HepG2 (cell line): ENCODE measurements around the gene KATNAL1. TPM values are rescaled to one million over a fixed set of nuclear protein-coding genes. Genes with fewer than 3 reads are reported as not detected.

ENCODE experiments used
- ATM ChIP-seq: fragments of 450-650 bp; IDR thresholded peaks from 2 replicates; pipeline ENCODE4 v1.7.1; 2017; ENCODE audit warnings: mild to moderate bottlenecking, borderline replicate concordance
- CAMTA2 ChIP-seq: sonication (generic); formaldehyde crosslinking; IDR thresholded peaks from 2 replicates; pipeline ENCODE4 v1.4.0; 2020; ENCODE audit warnings: mild to moderate bottlenecking, missing genetic modification reagents, borderline replicate concordance
- CHD2 ChIP-seq: IDR thresholded peaks from 2 replicates; pipeline ENCODE4 v1.6.1; 2011; ENCODE audit warnings: low read depth, low read length, improper control_type of control experiment
- FOXK1 ChIP-seq: sonication (generic); formaldehyde crosslinking; IDR thresholded peaks from 2 replicates; pipeline ENCODE4 v1.4.0; 2020; ENCODE audit warnings: low read depth, missing genetic modification reagents, borderline replicate concordance
- HES4 ChIP-seq: sonication (generic); formaldehyde crosslinking; IDR thresholded peaks from 2 replicates; pipeline ENCODE4 v1.9.0; 2021; ENCODE audit warnings: mild to moderate bottlenecking, missing genetic modification reagents, borderline replicate concordance
- PITX1 ChIP-seq: sonication (generic); formaldehyde crosslinking; IDR thresholded peaks from 2 replicates; pipeline ENCODE4 v1.5.1; 2020; ENCODE audit warnings: mild to moderate bottlenecking, missing genetic modification reagents
- SMAD3 ChIP-seq: sonication (generic); formaldehyde crosslinking; IDR thresholded peaks from 2 replicates; pipeline ENCODE4 v1.4.0; 2020; ENCODE audit warnings: missing genetic modification reagents
- SOX13 ChIP-seq, 3 experiments: fragments of 450-650 bp in 1 of 3; sonication (generic) in 1 of 3; formaldehyde crosslinking in 1 of 3; IDR thresholded peaks in 2 of 3; conservative IDR thresholded peaks in 1 of 3; 2 replicates each; pipeline versions ENCODE4 v1.5.0 to v1.6.1; 2016 to 2020; ENCODE audit warnings: antibody characterized with exemption in 1 of 3, mild to moderate bottlenecking in 1 of 3, missing compliant biosample characterization in 1 of 3, missing genetic modification reagents in 1 of 3, moderate library complexity in 1 of 3
- SRSF4 ChIP-seq: fragments of 200-400 bp; formaldehyde crosslinking; IDR thresholded peaks from one replicate; pipeline ENCODE4 v1.6.1; 2018; ENCODE audit warnings: mild to moderate bottlenecking, low read depth, low read length, moderate library complexity; ENCODE audit not compliant: poor library complexity, severe bottlenecking
- ZNF136 ChIP-seq: sonication (generic); formaldehyde crosslinking; IDR thresholded peaks from 2 replicates; pipeline ENCODE4 v1.8.1; 2022; ENCODE audit warnings: low read depth, mild to moderate bottlenecking, moderate library complexity, missing genetic modification reagents
- ZNF317 ChIP-seq: sonication (generic); formaldehyde crosslinking; IDR thresholded peaks from 2 replicates; pipeline ENCODE4 v1.5.0; 2020; ENCODE audit warnings: mild to moderate bottlenecking, missing genetic modification reagents
- ZNF468 ChIP-seq: sonication (generic); formaldehyde crosslinking; IDR thresholded peaks from 2 replicates; pipeline ENCODE4 v1.8.0; 2022; ENCODE audit warnings: mild to moderate bottlenecking, moderate library complexity, missing genetic modification reagents
- ZNF605 ChIP-seq: sonication (generic); formaldehyde crosslinking; IDR thresholded peaks from 2 replicates; pipeline ENCODE4 v1.8.0; 2022; ENCODE audit warnings: mild to moderate bottlenecking, missing genetic modification reagents
- ZNF850 ChIP-seq: sonication (generic); formaldehyde crosslinking; conservative IDR thresholded peaks from 2 replicates; pipeline ENCODE4 v1.9.0; 2021; ENCODE audit warnings: mild to moderate bottlenecking, missing genetic modification reagents
- ZSCAN29 ChIP-seq: sonication (generic); formaldehyde crosslinking; conservative IDR thresholded peaks from 2 replicates; pipeline ENCODE4 v1.4.0; 2020; ENCODE audit warnings: mild to moderate bottlenecking, missing genetic modification reagents
- polyA plus RNA-seq, 8 experiments: library from polyadenylated mRNA; depleted of rRNA in 3 of 8; stranded (reverse) in 7 of 8; unstranded in 1 of 8; fragments of >200 nt; fragmentation: Illumina TruSeq in 4 of 8; extraction: Trizol in 4 of 8; gene quantifications; 2 replicates each; pipeline versions ENCODE4 v1.2.1 to v1.2.3, GENCODE V29; 2011 to 2016; ENCODE audit warnings: low read depth in 4 of 8, missing spikeins in 1 of 8, mixed read lengths in 1 of 8; ENCODE audit not compliant: insufficient read depth in 1 of 8
- total RNA-seq, 5 experiments: library from RNA; depleted of rRNA; stranded (reverse); fragments of >200 nt; fragmentation: Illumina TruSeq; extraction: Trizol; gene quantifications; 2 replicates each; pipeline ENCODE4 v1.2.3, GENCODE V29; 2016; ENCODE audit warnings: low read depth in 1 of 5
- TF ChIP-seq, protein P1 (sequence below): IDR thresholded peaks from 2 replicates; pipeline ENCODE4 v1.6.1; 2016; ENCODE audit warnings: mild to moderate bottlenecking
- TF ChIP-seq, protein P2 (sequence below): sonication (generic); formaldehyde crosslinking; IDR thresholded peaks from 2 replicates; pipeline ENCODE4 v1.5.1; 2020; ENCODE audit warnings: mild to moderate bottlenecking, missing genetic modification reagents, borderline replicate concordance
- TF ChIP-seq, protein P3 (sequence below): sonication (generic); formaldehyde crosslinking; IDR thresholded peaks from 2 replicates; pipeline ENCODE4 v1.4.0; 2020; ENCODE audit warnings: missing genetic modification reagents
- TF ChIP-seq, protein P4 (sequence below): sonication (generic); formaldehyde crosslinking; conservative IDR thresholded peaks from 2 replicates; pipeline ENCODE4 v1.4.0; 2020; ENCODE audit warnings: missing genetic modification reagents

Gene KATNAL1
- total and polyA plus RNA-seq, 2 of the 13 experiments (the other 11 are each of a cell fraction or from before 2014, with no cell fraction given): 3.2 to 11.8 TPM

- peak; percentile 41; the same call in 1 of the 2 replicates for TF ChIP-seq PITX1 (CRISPR knock-in tag)
- TF ChIP-seq ZNF605: 0 out of 2 replicates have a peak, but pooled peaks have one; percentile 54
- TF ChIP-seq ZSCAN29 (CRISPR knock-in tag): 0 out of 2 replicates have a peak, but pooled peaks have one; percentile 64
- no peak for TF ChIP-seq CAMTA2 (CRISPR knock-in tag)
- TF ChIP-seq, protein P1, sequence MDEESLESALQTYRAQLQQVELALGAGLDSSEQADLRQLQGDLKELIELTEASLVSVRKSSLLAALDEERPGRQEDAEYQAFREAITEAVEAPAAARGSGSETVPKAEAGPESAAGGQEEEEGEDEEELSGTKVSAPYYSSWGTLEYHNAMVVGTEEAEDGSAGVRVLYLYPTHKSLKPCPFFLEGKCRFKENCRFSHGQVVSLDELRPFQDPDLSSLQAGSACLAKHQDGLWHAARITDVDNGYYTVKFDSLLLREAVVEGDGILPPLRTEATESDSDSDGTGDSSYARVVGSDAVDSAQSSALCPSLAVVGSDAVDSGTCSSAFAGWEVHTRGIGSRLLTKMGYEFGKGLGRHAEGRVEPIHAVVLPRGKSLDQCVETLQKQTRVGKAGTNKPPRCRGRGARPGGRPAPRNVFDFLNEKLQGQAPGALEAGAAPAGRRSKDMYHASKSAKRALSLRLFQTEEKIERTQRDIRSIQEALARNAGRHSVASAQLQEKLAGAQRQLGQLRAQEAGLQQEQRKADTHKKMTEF (CRISPR knock-in tag): peak; percentile 71; the same call in 1 of the 2 replicates
- no peak for TF ChIP-seq ATM
- TF ChIP-seq HES4: no peak
- no peak for TF ChIP-seq CHD2
- TF ChIP-seq ZNF136 (CRISPR knock-in tag): no peak
- TF ChIP-seq ZNF317: 0 out of 2 replicates have a peak, but pooled peaks have one; percentile 42
- peak; percentile 88; the same call in 1 of the 2 replicates for TF ChIP-seq SMAD3
- TF ChIP-seq SOX13 (IDR thresholded peaks at IDR 0.05): no peak
- TF ChIP-seq SOX13 (CRISPR knock-in tag; conservative IDR thresholded peaks at IDR 0.05 in 1 of 2, IDR thresholded peaks at IDR 0.05 in 1 of 2): peak in 1 of 2 experiments; percentile 61; a peak in 1 of 4 replicates
- TF ChIP-seq, protein P2, sequence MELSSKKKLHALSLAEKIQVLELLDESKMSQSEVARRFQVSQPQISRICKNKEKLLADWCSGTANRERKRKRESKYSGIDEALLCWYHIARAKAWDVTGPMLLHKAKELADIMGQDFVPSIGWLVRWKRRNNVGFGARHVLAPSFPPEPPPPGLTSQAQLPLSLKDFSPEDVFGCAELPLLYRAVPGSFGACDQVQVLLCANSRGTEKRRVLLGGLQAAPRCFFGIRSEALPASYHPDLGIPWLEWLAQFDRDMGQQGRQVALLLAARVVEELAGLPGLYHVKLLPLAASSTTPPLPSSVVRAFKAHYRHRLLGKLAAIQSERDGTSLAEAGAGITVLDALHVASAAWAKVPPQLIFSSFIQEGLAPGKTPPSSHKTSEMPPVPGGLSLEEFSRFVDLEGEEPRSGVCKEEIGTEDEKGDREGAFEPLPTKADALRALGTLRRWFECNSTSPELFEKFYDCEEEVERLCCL: no peak
- TF ChIP-seq SRSF4: no peak
- no peak for TF ChIP-seq ZNF468 (CRISPR knock-in tag)
- TF ChIP-seq FOXK1: peak; percentile 71; the same call in 1 of the 2 replicates
- TF ChIP-seq, protein P3, sequence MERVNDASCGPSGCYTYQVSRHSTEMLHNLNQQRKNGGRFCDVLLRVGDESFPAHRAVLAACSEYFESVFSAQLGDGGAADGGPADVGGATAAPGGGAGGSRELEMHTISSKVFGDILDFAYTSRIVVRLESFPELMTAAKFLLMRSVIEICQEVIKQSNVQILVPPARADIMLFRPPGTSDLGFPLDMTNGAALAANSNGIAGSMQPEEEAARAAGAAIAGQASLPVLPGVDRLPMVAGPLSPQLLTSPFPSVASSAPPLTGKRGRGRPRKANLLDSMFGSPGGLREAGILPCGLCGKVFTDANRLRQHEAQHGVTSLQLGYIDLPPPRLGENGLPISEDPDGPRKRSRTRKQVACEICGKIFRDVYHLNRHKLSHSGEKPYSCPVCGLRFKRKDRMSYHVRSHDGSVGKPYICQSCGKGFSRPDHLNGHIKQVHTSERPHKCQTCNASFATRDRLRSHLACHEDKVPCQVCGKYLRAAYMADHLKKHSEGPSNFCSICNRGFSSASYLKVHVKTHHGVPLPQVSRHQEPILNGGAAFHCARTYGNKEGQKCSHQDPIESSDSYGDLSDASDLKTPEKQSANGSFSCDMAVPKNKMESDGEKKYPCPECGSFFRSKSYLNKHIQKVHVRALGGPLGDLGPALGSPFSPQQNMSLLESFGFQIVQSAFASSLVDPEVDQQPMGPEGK (CRISPR knock-in tag): no peak; the same call in 1 of the 2 replicates
- no peak for TF ChIP-seq ZNF850 (CRISPR knock-in tag)
- TF ChIP-seq, protein P4, sequence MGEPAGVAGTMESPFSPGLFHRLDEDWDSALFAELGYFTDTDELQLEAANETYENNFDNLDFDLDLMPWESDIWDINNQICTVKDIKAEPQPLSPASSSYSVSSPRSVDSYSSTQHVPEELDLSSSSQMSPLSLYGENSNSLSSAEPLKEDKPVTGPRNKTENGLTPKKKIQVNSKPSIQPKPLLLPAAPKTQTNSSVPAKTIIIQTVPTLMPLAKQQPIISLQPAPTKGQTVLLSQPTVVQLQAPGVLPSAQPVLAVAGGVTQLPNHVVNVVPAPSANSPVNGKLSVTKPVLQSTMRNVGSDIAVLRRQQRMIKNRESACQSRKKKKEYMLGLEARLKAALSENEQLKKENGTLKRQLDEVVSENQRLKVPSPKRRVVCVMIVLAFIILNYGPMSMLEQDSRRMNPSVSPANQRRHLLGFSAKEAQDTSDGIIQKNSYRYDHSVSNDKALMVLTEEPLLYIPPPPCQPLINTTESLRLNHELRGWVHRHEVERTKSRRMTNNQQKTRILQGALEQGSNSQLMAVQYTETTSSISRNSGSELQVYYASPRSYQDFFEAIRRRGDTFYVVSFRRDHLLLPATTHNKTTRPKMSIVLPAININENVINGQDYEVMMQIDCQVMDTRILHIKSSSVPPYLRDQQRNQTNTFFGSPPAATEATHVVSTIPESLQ (CRISPR knock-in tag): 0 out of 2 replicates have a peak, but pooled peaks have one; percentile 67
Measured at GRCh38 chr13:30334663-30335386, 27.5 kb upstream of the KATNAL1 start (continued).
